ENCODE data around the gene ERC2.

Gene ERC2

GRCh38 chr3:56424885-56425284, 43.4 kb downstream of the ERC2 start:
- DNase-seq (ENCODE audit: low spot score) = no peak

GRCh38 chr3:56424336-56424735, 43.9 kb downstream of the ERC2 start:
- no peak for DNase-seq (ENCODE audit: low spot score)

- no peak for DNase-seq (ENCODE audit: low spot score)
Observed at GRCh38 chr3:56423661-56424099, 44.6 kb downstream of the ERC2 start.

GRCh38 chr3:56422316-56422715, 46.0 kb downstream of the ERC2 start:
- DNase-seq (ENCODE audit: low spot score) = no peak

- no peak for DNase-seq (ENCODE audit: low spot score)
Observed at GRCh38 chr3:56421205-56421604, 47.1 kb downstream of the ERC2 start.

- no peak for DNase-seq (ENCODE audit: low spot score)
Observed at GRCh38 chr3:56415652-56416051, 52.6 kb downstream of the ERC2 start.

- DNase-seq (ENCODE audit: low spot score) = no peak
Observed at GRCh38 chr3:56413911-56414310, 54.4 kb downstream of the ERC2 start.

GRCh38 chr3:56411166-56411565, 57.1 kb downstream of the ERC2 start:
- no peak for DNase-seq (ENCODE audit: low spot score)

GRCh38 chr3:56410576-56410975, 57.7 kb downstream of the ERC2 start:
- DNase-seq (ENCODE audit: low spot score) = no peak

- no peak for DNase-seq (ENCODE audit: low spot score)
Observed at GRCh38 chr3:56409790-56410189, 58.5 kb downstream of the ERC2 start.

- no peak for DNase-seq (ENCODE audit: low spot score)
Observed at GRCh38 chr3:56408761-56409196, 59.5 kb downstream of the ERC2 start.

GRCh38 chr3:56406826-56407515, 61.3 kb downstream of the ERC2 start:
- no peak for DNase-seq (ENCODE audit: low spot score)

- DNase-seq (ENCODE audit: low spot score) = no peak
Observed at GRCh38 chr3:56404884-56405283, 63.4 kb downstream of the ERC2 start.

- DNase-seq (ENCODE audit: low spot score) = no peak
Observed at GRCh38 chr3:56398659-56399058, 69.6 kb downstream of the ERC2 start.

- no peak for DNase-seq (ENCODE audit: low spot score)
Observed at GRCh38 chr3:56397798-56398197, 70.5 kb downstream of the ERC2 start.

GRCh38 chr3:56389183-56389830, 79.0 kb downstream of the ERC2 start:
- DNase-seq (ENCODE audit: low spot score) = no peak

- no peak for DNase-seq (ENCODE audit: low spot score)
Observed at GRCh38 chr3:56383092-56383491, 85.2 kb downstream of the ERC2 start.

GRCh38 chr3:56379723-56380287, 88.5 kb downstream of the ERC2 start:
- DNase-seq (ENCODE audit: low spot score) = no peak

- DNase-seq (ENCODE audit: low spot score) = no peak
Observed at GRCh38 chr3:56375654-56376053, 92.6 kb downstream of the ERC2 start.

GRCh38 chr3:56373386-56373785, 94.9 kb downstream of the ERC2 start:
- DNase-seq (ENCODE audit: low spot score) = no peak

GRCh38 chr3:56370991-56371775, 97.1 kb downstream of the ERC2 start:
- no peak for DNase-seq (ENCODE audit: low spot score)

GRCh38 chr3:56369914-56370313, 98.4 kb downstream of the ERC2 start:
- no peak for DNase-seq (ENCODE audit: low spot score)

GRCh38 chr3:56368846-56369245, 99.4 kb downstream of the ERC2 start:
- DNase-seq (ENCODE audit: low spot score) = no peak

All from HuH-7 (cell line).